ENCODE results near the gene FOXC1.

DNA sequence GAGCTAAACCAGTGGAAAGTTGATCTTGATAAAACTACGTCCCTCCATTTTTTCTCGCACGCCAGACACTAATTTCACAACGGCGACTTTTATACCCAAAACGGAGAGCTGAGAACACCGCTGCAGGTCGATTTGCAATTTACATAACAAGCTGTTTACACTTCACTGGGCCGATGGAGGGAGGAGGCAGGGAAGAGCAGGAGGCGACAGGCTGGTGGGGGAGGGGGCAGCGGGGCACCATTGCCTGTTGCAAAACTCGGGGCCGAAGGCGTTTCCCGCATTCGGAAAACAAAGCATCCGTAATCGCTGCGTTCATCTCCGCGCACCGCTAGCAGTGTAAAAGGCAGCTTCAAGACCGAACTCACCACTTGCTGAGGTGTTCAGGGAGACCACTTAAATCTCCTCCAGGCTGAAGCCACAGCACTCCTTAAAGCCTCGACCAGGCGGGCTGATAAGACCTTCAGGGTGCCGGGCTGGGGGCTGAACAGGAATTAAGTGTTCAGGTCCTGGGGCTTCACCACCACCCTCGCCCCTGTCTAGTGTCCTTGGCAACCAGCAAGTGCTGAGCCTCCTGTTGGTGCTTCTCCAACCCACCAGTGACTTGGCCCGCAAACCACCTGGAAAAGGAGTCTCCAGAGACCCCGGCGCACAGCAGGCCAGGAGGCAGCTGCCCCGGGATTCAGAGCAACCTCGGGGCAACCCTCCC is 2.0 kb upstream of the FOXC1 start:
- TF ChIP-seq, protein P1, sequence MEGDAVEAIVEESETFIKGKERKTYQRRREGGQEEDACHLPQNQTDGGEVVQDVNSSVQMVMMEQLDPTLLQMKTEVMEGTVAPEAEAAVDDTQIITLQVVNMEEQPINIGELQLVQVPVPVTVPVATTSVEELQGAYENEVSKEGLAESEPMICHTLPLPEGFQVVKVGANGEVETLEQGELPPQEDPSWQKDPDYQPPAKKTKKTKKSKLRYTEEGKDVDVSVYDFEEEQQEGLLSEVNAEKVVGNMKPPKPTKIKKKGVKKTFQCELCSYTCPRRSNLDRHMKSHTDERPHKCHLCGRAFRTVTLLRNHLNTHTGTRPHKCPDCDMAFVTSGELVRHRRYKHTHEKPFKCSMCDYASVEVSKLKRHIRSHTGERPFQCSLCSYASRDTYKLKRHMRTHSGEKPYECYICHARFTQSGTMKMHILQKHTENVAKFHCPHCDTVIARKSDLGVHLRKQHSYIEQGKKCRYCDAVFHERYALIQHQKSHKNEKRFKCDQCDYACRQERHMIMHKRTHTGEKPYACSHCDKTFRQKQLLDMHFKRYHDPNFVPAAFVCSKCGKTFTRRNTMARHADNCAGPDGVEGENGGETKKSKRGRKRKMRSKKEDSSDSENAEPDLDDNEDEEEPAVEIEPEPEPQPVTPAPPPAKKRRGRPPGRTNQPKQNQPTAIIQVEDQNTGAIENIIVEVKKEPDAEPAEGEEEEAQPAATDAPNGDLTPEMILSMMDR (conservative IDR thresholded peaks at IDR 0.05; ENCODE audit: low read depth, low read length) = no peak
- TF ChIP-seq EZH2 (IDR thresholded peaks at IDR 0.05; ENCODE audit: low read length, unreplicated experiment) = no peak
